K562 (cell line): ENCODE results near the gene HTR5A.

Experiments used
- CBX3 ChIP-seq, 2 experiments: IDR thresholded peaks; 1 replicate in 1 of 2; 2 replicates in 1 of 2; pipeline ENCODE4 v1.6.1; 2012; ENCODE audit warnings: inconsistent platforms in 2 of 2, low read length in 2 of 2, borderline replicate concordance in 1 of 2, control low read depth in 1 of 2
- ELF1 ChIP-seq: fragments of 200-800 bp; sonication (Bioruptor generic); IDR thresholded peaks from 2 replicates; pipeline ENCODE4 v1.6.1; 2016; ENCODE audit warnings: missing genetic modification characterization, missing compliant biosample characterization
- KLF13 ChIP-seq: fragments of 450-650 bp; IDR thresholded peaks from 2 replicates; pipeline ENCODE4 v1.6.1; 2016; ENCODE audit warnings: missing genetic modification characterization, low read depth, mild to moderate bottlenecking, missing compliant biosample characterization, moderate library complexity, borderline replicate concordance
- MYNN ChIP-seq, 2 experiments: sonication (generic); formaldehyde crosslinking in 1 of 2; IDR thresholded peaks; 2 replicates each; pipeline versions ENCODE4 v1.5.0 to v1.6.1; 2016 to 2020; ENCODE audit warnings: antibody characterized with exemption in 1 of 2, missing genetic modification reagents in 1 of 2
- TAF1 ChIP-seq: IDR thresholded peaks from 2 replicates; pipeline ENCODE4 v1.6.1; 2011; ENCODE audit warnings: mild to moderate bottlenecking, low read length, moderate library complexity; ENCODE audit not compliant: insufficient read depth, control insufficient read depth, severe bottlenecking; ENCODE audit errors: extremely low read depth
- TARDBP ChIP-seq: fragments of 450-650 bp; IDR thresholded peaks from 2 replicates; pipeline ENCODE4 v1.6.1; 2016
- TBP ChIP-seq: optimal IDR thresholded peaks from 2 replicates; pipeline ENCODE3; 2011; ENCODE audit warnings: low read depth, low read length, improper control_type of control experiment
- TSC22D4 ChIP-seq: fragments of 450-650 bp; IDR thresholded peaks from 2 replicates; pipeline ENCODE4 v1.6.1; 2016; ENCODE audit warnings: missing genetic modification characterization, missing biosample characterization, control low read depth
- YY1 ChIP-seq, 3 experiments: IDR thresholded peaks; 2 replicates each; pipeline ENCODE4 v1.6.1; 2011; ENCODE audit warnings: low read length in 2 of 3, mild to moderate bottlenecking in 2 of 3, moderate library complexity in 2 of 3, borderline replicate concordance in 1 of 3, control low read depth in 1 of 3, low read depth in 1 of 3; ENCODE audit not compliant: insufficient read depth in 3 of 3, insufficient replicate concordance in 2 of 3, control insufficient read depth in 1 of 3, insufficient read length in 1 of 3; ENCODE audit errors: extremely low read depth in 1 of 3
- TF ChIP-seq, protein P1 (sequence below), 3 experiments: IDR thresholded peaks in 2 of 3; conservative IDR thresholded peaks in 1 of 3; 2 replicates each; pipeline ENCODE4 v1.5.1; 2011 to 2012; ENCODE audit warnings: low read length in 3 of 3, mild to moderate bottlenecking in 3 of 3, control low read depth in 2 of 3, improper control_type of control experiment in 1 of 3, inconsistent platforms in 1 of 3, low read depth in 1 of 3, mixed read lengths in 1 of 3, moderate library complexity in 1 of 3; ENCODE audit not compliant: insufficient read depth in 2 of 3
- TF ChIP-seq, protein P2 (sequence below): fragments of 450-650 bp; IDR thresholded peaks from one replicate; pipeline ENCODE4 v1.6.1; 2018; ENCODE audit warnings: mild to moderate bottlenecking, moderate library complexity; ENCODE audit not compliant: partially characterized antibody
- TF ChIP-seq, protein P3 (sequence below): fragments of 250-450 bp; sonication (Bioruptor Pico); IDR thresholded peaks from 2 replicates; pipeline ENCODE4 v1.5.0; 2020; ENCODE audit warnings: mild to moderate bottlenecking, borderline replicate concordance

DNA sequence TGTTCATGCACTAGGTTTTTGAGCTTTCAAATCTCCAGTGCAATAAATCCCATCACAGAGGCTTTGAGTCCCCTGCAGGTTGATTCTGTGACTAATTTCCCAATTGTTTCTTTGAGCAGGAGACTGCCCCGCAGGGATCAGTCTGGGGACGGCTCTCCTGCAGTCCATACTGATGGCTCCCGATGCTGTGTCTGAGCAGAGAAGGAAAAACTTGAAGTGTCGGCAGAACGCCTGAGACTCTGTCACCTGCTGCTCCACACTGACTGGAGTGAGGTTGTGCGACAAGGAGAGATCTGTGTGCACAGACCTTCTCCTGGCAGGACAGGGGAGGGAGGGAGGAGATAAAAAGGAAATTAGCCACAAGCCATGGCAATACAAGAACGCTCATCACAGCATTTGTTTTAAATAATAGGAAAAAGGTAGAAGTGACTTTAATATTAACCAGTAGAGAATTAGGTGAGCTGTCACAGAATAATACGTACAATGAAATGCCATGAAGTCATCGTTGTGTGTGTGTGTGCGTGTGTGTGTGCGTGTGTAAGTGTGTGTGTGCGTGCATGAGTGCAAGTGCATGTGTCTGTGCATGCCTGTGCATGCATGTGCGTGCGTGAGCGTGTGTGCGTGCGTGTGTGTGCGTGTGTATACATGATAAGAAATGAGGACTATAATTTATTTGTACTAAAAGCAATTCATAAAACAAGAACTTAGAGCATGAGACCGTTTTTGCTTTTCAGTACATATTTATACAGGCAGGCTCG lies 38.2 kb downstream of the HTR5A start:
- TF ChIP-seq, protein P1, sequence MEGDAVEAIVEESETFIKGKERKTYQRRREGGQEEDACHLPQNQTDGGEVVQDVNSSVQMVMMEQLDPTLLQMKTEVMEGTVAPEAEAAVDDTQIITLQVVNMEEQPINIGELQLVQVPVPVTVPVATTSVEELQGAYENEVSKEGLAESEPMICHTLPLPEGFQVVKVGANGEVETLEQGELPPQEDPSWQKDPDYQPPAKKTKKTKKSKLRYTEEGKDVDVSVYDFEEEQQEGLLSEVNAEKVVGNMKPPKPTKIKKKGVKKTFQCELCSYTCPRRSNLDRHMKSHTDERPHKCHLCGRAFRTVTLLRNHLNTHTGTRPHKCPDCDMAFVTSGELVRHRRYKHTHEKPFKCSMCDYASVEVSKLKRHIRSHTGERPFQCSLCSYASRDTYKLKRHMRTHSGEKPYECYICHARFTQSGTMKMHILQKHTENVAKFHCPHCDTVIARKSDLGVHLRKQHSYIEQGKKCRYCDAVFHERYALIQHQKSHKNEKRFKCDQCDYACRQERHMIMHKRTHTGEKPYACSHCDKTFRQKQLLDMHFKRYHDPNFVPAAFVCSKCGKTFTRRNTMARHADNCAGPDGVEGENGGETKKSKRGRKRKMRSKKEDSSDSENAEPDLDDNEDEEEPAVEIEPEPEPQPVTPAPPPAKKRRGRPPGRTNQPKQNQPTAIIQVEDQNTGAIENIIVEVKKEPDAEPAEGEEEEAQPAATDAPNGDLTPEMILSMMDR (IDR thresholded peaks at IDR 0.05 in 2 of 3, conservative IDR thresholded peaks at IDR 0.05 in 1 of 3; ENCODE audit: insufficient read depth in 2 of 3, low read depth in 1 of 3, low read length in 3 of 3): no peak
- TF ChIP-seq TSC22D4 (no peak), TAF1 (no peak), MYNN (IDR thresholded peaks at IDR 0.05) (no peak), MYNN (CRISPR knock-in tag; IDR thresholded peaks at IDR 0.05) (no peak), CBX3 (IDR thresholded peaks at IDR 0.05; ENCODE audit: borderline replicate concordance in 1 of 2, low read length in 2 of 2) (no peak), ELF1 (tag) (no peak), TBP (no peak), YY1 (IDR thresholded peaks at IDR 0.05; ENCODE audit: borderline replicate concordance in 1 of 3, control insufficient read depth in 1 of 3, extremely low read depth in 1 of 3, insufficient read depth in 3 of 3, insufficient read length in 1 of 3, insufficient replicate concordance in 2 of 3, low read depth in 1 of 3, low read length in 2 of 3) (no peak), TARDBP (no peak), KLF13 (tag) (no peak)
- TF ChIP-seq, protein P2, sequence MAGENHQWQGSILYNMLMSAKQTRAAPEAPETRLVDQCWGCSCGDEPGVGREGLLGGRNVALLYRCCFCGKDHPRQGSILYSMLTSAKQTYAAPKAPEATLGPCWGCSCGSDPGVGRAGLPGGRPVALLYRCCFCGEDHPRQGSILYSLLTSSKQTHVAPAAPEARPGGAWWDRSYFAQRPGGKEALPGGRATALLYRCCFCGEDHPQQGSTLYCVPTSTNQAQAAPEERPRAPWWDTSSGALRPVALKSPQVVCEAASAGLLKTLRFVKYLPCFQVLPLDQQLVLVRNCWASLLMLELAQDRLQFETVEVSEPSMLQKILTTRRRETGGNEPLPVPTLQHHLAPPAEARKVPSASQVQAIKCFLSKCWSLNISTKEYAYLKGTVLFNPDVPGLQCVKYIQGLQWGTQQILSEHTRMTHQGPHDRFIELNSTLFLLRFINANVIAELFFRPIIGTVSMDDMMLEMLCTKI: no peak
- TF ChIP-seq, protein P3, sequence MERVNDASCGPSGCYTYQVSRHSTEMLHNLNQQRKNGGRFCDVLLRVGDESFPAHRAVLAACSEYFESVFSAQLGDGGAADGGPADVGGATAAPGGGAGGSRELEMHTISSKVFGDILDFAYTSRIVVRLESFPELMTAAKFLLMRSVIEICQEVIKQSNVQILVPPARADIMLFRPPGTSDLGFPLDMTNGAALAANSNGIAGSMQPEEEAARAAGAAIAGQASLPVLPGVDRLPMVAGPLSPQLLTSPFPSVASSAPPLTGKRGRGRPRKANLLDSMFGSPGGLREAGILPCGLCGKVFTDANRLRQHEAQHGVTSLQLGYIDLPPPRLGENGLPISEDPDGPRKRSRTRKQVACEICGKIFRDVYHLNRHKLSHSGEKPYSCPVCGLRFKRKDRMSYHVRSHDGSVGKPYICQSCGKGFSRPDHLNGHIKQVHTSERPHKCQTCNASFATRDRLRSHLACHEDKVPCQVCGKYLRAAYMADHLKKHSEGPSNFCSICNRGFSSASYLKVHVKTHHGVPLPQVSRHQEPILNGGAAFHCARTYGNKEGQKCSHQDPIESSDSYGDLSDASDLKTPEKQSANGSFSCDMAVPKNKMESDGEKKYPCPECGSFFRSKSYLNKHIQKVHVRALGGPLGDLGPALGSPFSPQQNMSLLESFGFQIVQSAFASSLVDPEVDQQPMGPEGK: no peak
